Astrocyte of the cerebellum (primary cell): ENCODE data around the gene IQSEC3.

Experiments
- DNase-seq: peaks from one replicate; pipeline ENCODE4 v3.0.0-alpha.2; 2011; ENCODE audit warnings: low read depth
- H3K4me3 ChIP-seq: 2 replicates; pipeline ENCODE4 v1.5.1; 2011; ENCODE audit warnings: mild to moderate bottlenecking, low read depth, low read length, moderate library complexity
- CTCF ChIP-seq: IDR thresholded peaks from 2 replicates; pipeline ENCODE4 v1.5.1; 2012; ENCODE audit warnings: low read length, low read depth, moderate library complexity, mild to moderate bottlenecking; ENCODE audit errors: missing control alignments
- in situ Hi-C: cut with HindIII; loops from 2 replicates; pipeline ENCODE4 v1.10.0; 2017; ENCODE audit warnings: low sequenced_read_pairs

Gene IQSEC3

GRCh38 chr12:195156-195555, 128.6 kb downstream of the IQSEC3 start:
- in situ Hi-C loops: no loop called here
- TF ChIP-seq CTCF: no peak
- DNase-seq: no peak
- no peak overlapping the region for H3K4me3 ChIP-seq

- in situ Hi-C loops: no loop called here
- DNase-seq: no peak
- TF ChIP-seq CTCF: no peak
- no peak overlapping the region for H3K4me3 ChIP-seq
These were observed 129.4 kb downstream of the IQSEC3 start for GRCh38 chr12:195951-196350.

- no peak overlapping the region for H3K4me3 ChIP-seq
- in situ Hi-C loops: no loop called here
- no peak for DNase-seq
- TF ChIP-seq CTCF: no peak
These were observed 129.9 kb downstream of the IQSEC3 start for GRCh38 chr12:196436-196835.

- no peak for DNase-seq
- in situ Hi-C loops: no loop called here
- H3K4me3 ChIP-seq: no peak overlapping the region
- no peak for TF ChIP-seq CTCF
These were observed 130.8 kb downstream of the IQSEC3 start for GRCh38 chr12:197347-197746.

GRCh38 chr12:197911-198695, 131.5 kb downstream of the IQSEC3 start:
- H3K4me3 ChIP-seq: no peak overlapping the region
- in situ Hi-C loops: no loop called here
- no peak for DNase-seq
- TF ChIP-seq CTCF: no peak

- no peak for TF ChIP-seq CTCF
- in situ Hi-C loops: no loop called here
- DNase-seq: no peak
- H3K4me3 ChIP-seq: no peak overlapping the region
These were observed 132.1 kb downstream of the IQSEC3 start for GRCh38 chr12:198705-199104.

- no peak for DNase-seq
- no peak overlapping the region for H3K4me3 ChIP-seq
- no peak for TF ChIP-seq CTCF
- in situ Hi-C loops: no loop called here
These were observed 134.8 kb downstream of the IQSEC3 start for GRCh38 chr12:201361-201760.
